A549 (cell line): ENCODE results near the gene MYO15A. TPM values are rescaled to one million over a fixed set of nuclear protein-coding genes. Genes with fewer than 3 reads are reported as not detected.

ENCODE experiments used
- ATAC-seq, 2 experiments: fragments of 200-7000 bp in 1 of 2; fragments of >200 bp in 1 of 2; cut with Nextera tagmentation in 1 of 2; cut with Tn5 transposase in 1 of 2; 3 replicates each; pipeline versions ENCODE4 v1.8.0 to v1.9.1; 2018 to 2020; ENCODE audit warnings: mild to moderate bottlenecking in 1 of 2, moderate library complexity in 1 of 2
- CTCF ChIA-PET: fragments of 300-600 bp; sonication (Branson Sonifier 250); formaldehyde crosslinking; extraction: SDS; loops from one replicate; lab custom pipeline; 2021; ENCODE audit warnings: antibody characterized with exemption, inconsistent platforms; lab: Yijun Ruan, JAX
- POLR2A ChIA-PET: fragments of 350-600 bp; formaldehyde crosslinking; extraction: SDS; loops from one replicate; lab custom pipeline; 2021; ENCODE audit warnings: antibody characterized with exemption, inconsistent platforms; lab: Yijun Ruan, JAX
- DNase-seq, 2 experiments: peaks; one replicate each; pipeline versions ENCODE4 v3.0.0 to v3.0.0-alpha.2; 2011 to 2016; ENCODE audit warnings: low read depth in 1 of 2, low spot score in 1 of 2
- FAIRE-seq: peaks from 2 replicates; lab custom pipeline; 2011; peaks lifted over from hg19 to GRCh38; lab: Jason Lieb, UNC
- H3K27ac ChIP-seq, 2 experiments: fragments of >200 bp; sonication (Bioruptor Twin); formaldehyde crosslinking; 3 replicates each; pipeline ENCODE4 v1.5.1; 2016 to 2017
- H3K4me1 ChIP-seq: fragments of >200 bp; sonication (Bioruptor Twin); formaldehyde crosslinking; 3 replicates; pipeline ENCODE4 v1.6.1; 2016
- H3K4me2 ChIP-seq: fragments of >200 bp; sonication (Bioruptor Twin); formaldehyde crosslinking; 3 replicates; pipeline ENCODE4 v1.6.1; 2016
- H3K4me3 ChIP-seq: fragments of >200 bp; sonication (Bioruptor Twin); formaldehyde crosslinking; 3 replicates; pipeline ENCODE4 v1.5.1; 2016
- H3K9me3 ChIP-seq: fragments of >200 bp; sonication (Bioruptor Twin); formaldehyde crosslinking; 3 replicates; pipeline ENCODE4 v1.6.1; 2016
- CHD2 ChIP-seq: fragments of 150-350 bp; IDR thresholded peaks from 2 replicates; pipeline ENCODE4 v1.6.1; 2014; ENCODE audit warnings: low read length; ENCODE audit not compliant: partially characterized antibody
- CHD4 ChIP-seq: fragments of 200-600 bp; sonication (generic); IDR thresholded peaks from 2 replicates; pipeline ENCODE4 v1.6.1; 2016; ENCODE audit warnings: antibody characterized with exemption, mild to moderate bottlenecking, borderline replicate concordance
- E2F6 ChIP-seq: IDR thresholded peaks from 2 replicates; pipeline ENCODE4 v1.6.1; 2012; ENCODE audit warnings: low read depth, borderline replicate concordance
- EHMT2 ChIP-seq: fragments of 200-600 bp; sonication (generic); IDR thresholded peaks from 2 replicates; pipeline ENCODE4 v1.6.1; 2016; ENCODE audit warnings: antibody characterized with exemption, low read depth, mild to moderate bottlenecking, moderate library complexity
- EP300 ChIP-seq, 2 experiments: fragments of >200 bp; sonication (Bioruptor Twin); formaldehyde crosslinking; IDR thresholded peaks; 2 replicates in 1 of 2; 3 replicates in 1 of 2; pipeline ENCODE4 v1.6.1; 2016 to 2017
- FOXS1 ChIP-seq: fragments of 250-450 bp; sonication (Bioruptor Pico); IDR thresholded peaks from 2 replicates; pipeline ENCODE4 v1.5.0; 2020; ENCODE audit warnings: mild to moderate bottlenecking, moderate library complexity
- HDAC2 ChIP-seq: fragments of 200-600 bp; sonication (generic); IDR thresholded peaks from 2 replicates; pipeline ENCODE4 v1.6.1; 2016
- HOXA7 ChIP-seq: fragments of 250-450 bp; sonication (Bioruptor Pico); IDR thresholded peaks from 2 replicates; pipeline ENCODE4 v1.5.0; 2020; ENCODE audit warnings: mild to moderate bottlenecking, moderate library complexity
- JUN ChIP-seq, 2 experiments: fragments of >200 bp; sonication (Bioruptor Twin); formaldehyde crosslinking; IDR thresholded peaks; 2 replicates in 1 of 2; 3 replicates in 1 of 2; pipeline ENCODE4 v1.6.1; 2016 to 2017
- JUNB ChIP-seq: fragments of >200 bp; sonication (Bioruptor Twin); formaldehyde crosslinking; IDR thresholded peaks from 2 replicates; pipeline ENCODE4 v1.6.1; 2016
- MAFK ChIP-seq: fragments of 450-650 bp; IDR thresholded peaks from 2 replicates; pipeline ENCODE4 v1.6.1; 2014; ENCODE audit not compliant: partially characterized antibody
- MAZ ChIP-seq: fragments of 150-350 bp; IDR thresholded peaks from 2 replicates; pipeline ENCODE4 v1.6.1; 2014; ENCODE audit warnings: antibody characterized with exemption, low read depth, low read length, borderline replicate concordance
- MYC ChIP-seq: IDR thresholded peaks from 2 replicates; pipeline ENCODE4 v1.6.1; 2012; ENCODE audit warnings: mild to moderate bottlenecking, inconsistent platforms, low read length, improper control_type of control experiment, borderline replicate concordance
- PBX3 ChIP-seq: IDR thresholded peaks from 2 replicates; pipeline ENCODE4 v1.6.1; 2012
- PHF8 ChIP-seq: fragments of 200-600 bp; sonication (generic); IDR thresholded peaks from 2 replicates; pipeline ENCODE4 v1.6.1; 2016; ENCODE audit warnings: low read depth, mild to moderate bottlenecking, antibody characterized with exemption, moderate library complexity, borderline replicate concordance
- POLR2A ChIP-seq: IDR thresholded peaks from 2 replicates; pipeline ENCODE4 v1.6.1; 2012; ENCODE audit warnings: mild to moderate bottlenecking, low read length
- RARB ChIP-seq: fragments of 250-450 bp; sonication (Bioruptor Pico); IDR thresholded peaks from 2 replicates; pipeline ENCODE4 v1.8.0; 2021; ENCODE audit warnings: mild to moderate bottlenecking, moderate library complexity
- RFX5 ChIP-seq: fragments of 450-650 bp; IDR thresholded peaks from 2 replicates; pipeline ENCODE4 v1.7.1; 2014; ENCODE audit warnings: antibody characterized with exemption, mild to moderate bottlenecking, moderate library complexity
- RNF2 ChIP-seq: fragments of 200-600 bp; sonication (generic); IDR thresholded peaks from 2 replicates; pipeline ENCODE4 v1.6.1; 2016; ENCODE audit warnings: low read depth, mild to moderate bottlenecking, antibody characterized with exemption, moderate library complexity, borderline replicate concordance
- TFCP2L1 ChIP-seq: fragments of 250-450 bp; sonication (Bioruptor Pico); IDR thresholded peaks from 2 replicates; pipeline ENCODE4 v1.5.0; 2021; ENCODE audit warnings: mild to moderate bottlenecking
- ZFP36 ChIP-seq: fragments of 450-650 bp; IDR thresholded peaks from 2 replicates; pipeline ENCODE4 v1.6.1; 2014; ENCODE audit warnings: borderline replicate concordance; ENCODE audit not compliant: partially characterized antibody
- WGBS: methylation state at CpG from one replicate; pipeline ENCODE4 v1.1.6; 2017; ENCODE audit errors: missing lambda C conversion rate; 5-methylcytosine and 5-hydroxymethylcytosine counted together
- polyA plus RNA-seq, 4 experiments: library from polyadenylated mRNA; depleted of rRNA in 3 of 4; stranded (reverse); fragments of >200 nt; fragmentation: RNase III in 1 of 4; extraction: RNeasy Plus Mini Kit Qiagen cat#74134 plus additional on column Dnase treatment in 1 of 4; gene quantifications; 2 replicates in 3 of 4; 3 replicates in 1 of 4; pipeline ENCODE4 v1.2.3, GENCODE V29; 2011 to 2017
- TF ChIP-seq, protein P1 (sequence below): fragments of >200 bp; sonication (Bioruptor Twin); formaldehyde crosslinking; IDR thresholded peaks from 3 replicates; pipeline ENCODE4 v1.5.1; 2016
- TF ChIP-seq, protein P2 (sequence below): fragments of 250-450 bp; sonication (Bioruptor Pico); IDR thresholded peaks from 2 replicates; pipeline ENCODE4 v1.5.0; 2021; ENCODE audit warnings: mild to moderate bottlenecking, moderate library complexity, borderline replicate concordance
- TF ChIP-seq, protein P3 (sequence below): fragments of >200 bp; sonication (Bioruptor Twin); formaldehyde crosslinking; IDR thresholded peaks from 3 replicates; pipeline ENCODE4 v1.6.1; 2016
- TF ChIP-seq, protein P4 (sequence below): fragments of 450-650 bp; IDR thresholded peaks from 2 replicates; pipeline ENCODE4 v1.6.1; 2014; ENCODE audit warnings: antibody characterized with exemption

MYO15A gene
- polyA plus RNA-seq, 2 of the 4 experiments (the other 2 are of a cell fraction): 0.22 to 0.26 TPM

DNA sequence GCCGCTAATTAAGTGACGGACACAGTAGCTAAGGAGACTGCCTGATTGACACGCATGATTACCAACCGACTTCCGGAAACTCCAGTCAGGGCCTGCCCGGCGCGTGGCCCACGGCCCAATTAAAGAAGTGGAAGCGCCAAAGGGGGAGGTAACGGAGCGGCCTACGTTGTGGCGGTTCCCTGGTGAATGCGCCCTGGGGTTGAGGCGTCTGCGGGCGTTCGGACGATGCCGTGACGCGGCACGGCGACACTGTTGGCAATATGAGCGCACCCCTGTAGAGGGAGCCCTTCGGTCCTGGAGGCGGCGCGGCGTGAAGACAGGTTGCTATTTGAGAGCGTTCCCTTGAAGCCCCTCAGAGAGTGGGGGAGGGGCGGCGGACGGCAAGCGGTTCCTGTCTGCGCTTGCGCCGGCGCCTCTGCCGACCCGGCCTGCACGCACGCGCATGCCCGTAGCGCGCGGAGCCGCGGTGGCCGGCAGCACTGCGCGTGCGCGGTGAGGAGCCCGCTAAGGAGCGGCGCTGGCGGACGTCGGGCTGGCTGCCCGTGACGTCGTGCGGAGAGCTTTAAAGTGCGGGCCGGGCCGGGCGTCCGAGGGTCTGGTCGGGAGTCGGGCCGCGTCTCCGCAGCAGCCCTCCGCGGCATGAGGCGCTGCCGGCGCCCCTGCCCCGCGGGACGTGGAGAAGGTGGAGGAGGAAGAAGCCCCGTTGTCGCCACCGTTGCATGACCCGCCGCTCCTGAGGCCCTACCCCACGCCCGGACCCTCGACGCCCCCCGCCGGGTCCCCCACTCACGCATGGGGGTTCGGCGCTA lies 75.0 kb downstream of the MYO15A start, which contains the start of gene ALKBH5:
Gene ALKBH5, plus strand, starts transcription at position 495 of the 809 bp plus-strand sequence. CDS start 416 bp downstream, outside the sequence.
- Histone ChIP-seq H3K4me3 (peak within 1 kb of the TSS; percentile 73), H3K4me1 (peaks cover 43% of the 10 kb centered on the region), H3K27ac (peak within 1 kb of the TSS; percentile 93 to 96), H3K4me2 (peak within 1 kb of the TSS; percentile 88), H3K9me3 (no peaks in the 10 kb centered on the region)
- 1% methylated on average over 42 of the region's 98 CpGs for WGBS
- DNase-seq (peak; percentile 100), FAIRE-seq (peak; percentile 93), ATAC-seq (peak; percentile 86 to 93)
- POLR2A ChIA-PET: interaction anchor here (0.6 to 2.7 kb wide), 21 partner anchors 9 to 1377 kb away, joined by 3 to 22 read pairs (median 4); partner anchors contain the start of genes DRG2, SHMT1 and TOP3A
- CTCF ChIA-PET: interaction anchor here (1.1 to 5.8 kb wide), 13 partner anchors 8 to 43 kb away, joined by 3 to 40 read pairs (median 8); no protein-coding TSS in a partner anchor
- no peak for TF ChIP-seq JUNB
- TF ChIP-seq EP300 (IDR thresholded peaks at IDR 0.05): no peak
- no peak for TF ChIP-seq RARB
- TF ChIP-seq PHF8: 0 out of 2 replicates have a peak, but pooled peaks have one; percentile 44
- no peak for TF ChIP-seq EHMT2
- TF ChIP-seq, protein P1, sequence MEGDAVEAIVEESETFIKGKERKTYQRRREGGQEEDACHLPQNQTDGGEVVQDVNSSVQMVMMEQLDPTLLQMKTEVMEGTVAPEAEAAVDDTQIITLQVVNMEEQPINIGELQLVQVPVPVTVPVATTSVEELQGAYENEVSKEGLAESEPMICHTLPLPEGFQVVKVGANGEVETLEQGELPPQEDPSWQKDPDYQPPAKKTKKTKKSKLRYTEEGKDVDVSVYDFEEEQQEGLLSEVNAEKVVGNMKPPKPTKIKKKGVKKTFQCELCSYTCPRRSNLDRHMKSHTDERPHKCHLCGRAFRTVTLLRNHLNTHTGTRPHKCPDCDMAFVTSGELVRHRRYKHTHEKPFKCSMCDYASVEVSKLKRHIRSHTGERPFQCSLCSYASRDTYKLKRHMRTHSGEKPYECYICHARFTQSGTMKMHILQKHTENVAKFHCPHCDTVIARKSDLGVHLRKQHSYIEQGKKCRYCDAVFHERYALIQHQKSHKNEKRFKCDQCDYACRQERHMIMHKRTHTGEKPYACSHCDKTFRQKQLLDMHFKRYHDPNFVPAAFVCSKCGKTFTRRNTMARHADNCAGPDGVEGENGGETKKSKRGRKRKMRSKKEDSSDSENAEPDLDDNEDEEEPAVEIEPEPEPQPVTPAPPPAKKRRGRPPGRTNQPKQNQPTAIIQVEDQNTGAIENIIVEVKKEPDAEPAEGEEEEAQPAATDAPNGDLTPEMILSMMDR: 0 out of 3 replicates have a peak, but pooled peaks have one; percentile 11
- no peak for TF ChIP-seq HOXA7 (CRISPR knock-in tag)
- no peak for TF ChIP-seq MYC
- TF ChIP-seq, protein P2, sequence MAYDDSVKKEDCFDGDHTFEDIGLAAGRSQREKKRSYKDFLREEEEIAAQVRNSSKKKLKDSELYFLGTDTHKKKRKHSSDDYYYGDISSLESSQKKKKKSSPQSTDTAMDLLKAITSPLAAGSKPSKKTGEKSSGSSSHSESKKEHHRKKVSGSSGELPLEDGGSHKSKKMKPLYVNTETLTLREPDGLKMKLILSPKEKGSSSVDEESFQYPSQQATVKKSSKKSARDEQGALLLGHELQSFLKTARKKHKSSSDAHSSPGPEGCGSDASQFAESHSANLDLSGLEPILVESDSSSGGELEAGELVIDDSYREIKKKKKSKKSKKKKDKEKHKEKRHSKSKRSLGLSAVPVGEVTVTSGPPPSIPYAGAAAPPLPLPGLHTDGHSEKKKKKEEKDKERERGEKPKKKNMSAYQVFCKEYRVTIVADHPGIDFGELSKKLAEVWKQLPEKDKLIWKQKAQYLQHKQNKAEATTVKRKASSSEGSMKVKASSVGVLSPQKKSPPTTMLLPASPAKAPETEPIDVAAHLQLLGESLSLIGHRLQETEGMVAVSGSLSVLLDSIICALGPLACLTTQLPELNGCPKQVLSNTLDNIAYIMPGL (CRISPR knock-in tag): no peak
- TF ChIP-seq POLR2A: peak; percentile 72
- no peak for TF ChIP-seq ZFP36
- peak; percentile 53 for TF ChIP-seq CHD2
- peak; percentile 100 for TF ChIP-seq PBX3
- no peak for TF ChIP-seq HDAC2
- TF ChIP-seq CHD4: no peak
- TF ChIP-seq, protein P3, sequence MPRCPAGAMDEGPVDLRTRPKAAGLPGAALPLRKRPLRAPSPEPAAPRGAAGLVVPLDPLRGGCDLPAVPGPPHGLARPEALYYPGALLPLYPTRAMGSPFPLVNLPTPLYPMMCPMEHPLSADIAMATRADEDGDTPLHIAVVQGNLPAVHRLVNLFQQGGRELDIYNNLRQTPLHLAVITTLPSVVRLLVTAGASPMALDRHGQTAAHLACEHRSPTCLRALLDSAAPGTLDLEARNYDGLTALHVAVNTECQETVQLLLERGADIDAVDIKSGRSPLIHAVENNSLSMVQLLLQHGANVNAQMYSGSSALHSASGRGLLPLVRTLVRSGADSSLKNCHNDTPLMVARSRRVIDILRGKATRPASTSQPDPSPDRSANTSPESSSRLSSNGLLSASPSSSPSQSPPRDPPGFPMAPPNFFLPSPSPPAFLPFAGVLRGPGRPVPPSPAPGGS: peak; percentile 63; the same call in 1 of the 3 replicates
- TF ChIP-seq MAZ: 0 out of 2 replicates have a peak, but pooled peaks have one; percentile 38
- TF ChIP-seq, protein P4, sequence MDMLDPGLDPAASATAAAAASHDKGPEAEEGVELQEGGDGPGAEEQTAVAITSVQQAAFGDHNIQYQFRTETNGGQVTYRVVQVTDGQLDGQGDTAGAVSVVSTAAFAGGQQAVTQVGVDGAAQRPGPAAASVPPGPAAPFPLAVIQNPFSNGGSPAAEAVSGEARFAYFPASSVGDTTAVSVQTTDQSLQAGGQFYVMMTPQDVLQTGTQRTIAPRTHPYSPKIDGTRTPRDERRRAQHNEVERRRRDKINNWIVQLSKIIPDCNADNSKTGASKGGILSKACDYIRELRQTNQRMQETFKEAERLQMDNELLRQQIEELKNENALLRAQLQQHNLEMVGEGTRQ: peak; percentile 71
- peak; percentile 71; the same call in 1 of the 2 replicates for TF ChIP-seq RFX5
- TF ChIP-seq TFCP2L1 (CRISPR knock-in tag): 0 out of 2 replicates have a peak, but pooled peaks have one; percentile 23
- TF ChIP-seq RNF2: no peak
- no peak for TF ChIP-seq MAFK
- TF ChIP-seq JUN (IDR thresholded peaks at IDR 0.05): peak in 1 of 2 experiments; percentile 66; a peak in 3 of 5 replicates
- no peak for TF ChIP-seq FOXS1 (CRISPR knock-in tag)
- TF ChIP-seq E2F6: no peak
